ENCODE data around the gene SLC25A44. TPM values are rescaled to one million over a fixed set of nuclear protein-coding genes. Genes with fewer than 3 reads are reported as not detected.
"Not testable (repeated sequence)": the region's sequence is repeated elsewhere in the genome, so short reads cannot be mapped to it uniquely, and the experiment has no call there.

The SLC25A44 gene
- total RNA-seq, 1 donor from 2014 or later = 6.6 TPM

DNA sequence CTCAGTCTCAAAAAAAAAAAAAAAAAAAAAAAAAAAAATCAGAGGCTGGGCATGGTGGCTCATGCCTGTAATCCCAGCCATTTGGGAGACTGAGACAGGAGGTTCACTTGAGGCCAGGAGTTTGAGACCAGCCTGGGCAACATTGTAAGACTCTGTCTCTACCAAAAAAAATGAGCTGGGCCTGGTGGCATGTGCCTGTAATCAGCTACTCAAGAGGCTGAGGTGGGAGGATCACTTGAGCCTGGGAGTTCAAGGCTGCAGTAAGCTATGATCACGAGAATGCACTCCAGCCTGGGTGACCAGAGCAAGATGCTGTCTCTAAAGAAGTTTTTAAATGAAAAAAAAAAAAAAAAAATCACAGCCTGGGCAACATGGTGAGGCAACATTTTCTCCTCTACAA is 30.2 kb upstream of the SLC25A44 start:
- DNase-seq = no peak

DNA sequence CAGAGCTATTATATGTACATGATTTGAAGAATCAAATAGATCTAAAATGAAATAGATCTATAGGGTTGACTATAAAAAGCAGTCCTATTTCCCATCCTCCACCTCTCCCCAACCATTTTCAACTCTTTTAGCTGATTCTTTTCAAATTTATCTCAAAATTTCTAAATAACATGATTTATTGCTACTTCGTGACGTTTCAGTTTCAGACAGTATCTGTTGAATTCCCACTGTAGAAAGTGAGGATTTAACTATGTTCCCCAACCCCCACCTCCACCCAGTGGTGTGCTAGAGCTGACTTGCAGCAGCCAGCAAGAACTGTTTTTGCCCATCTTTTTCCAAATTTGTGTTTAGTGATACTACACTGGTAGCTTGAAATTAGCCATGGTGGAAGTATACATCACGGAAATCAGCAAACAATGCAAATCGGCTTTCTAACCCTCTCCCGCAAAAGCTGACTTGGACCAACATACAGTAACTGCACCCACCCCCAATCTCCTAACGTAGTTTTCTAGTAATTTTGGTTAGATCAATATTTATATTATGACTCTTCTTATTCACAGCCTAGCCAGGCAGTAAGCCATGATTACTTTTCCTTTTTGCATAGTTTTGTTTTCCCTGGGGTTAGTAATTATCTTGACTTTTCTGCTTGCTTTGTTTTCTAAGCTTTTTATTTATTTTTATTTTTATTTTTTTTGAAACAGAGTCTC is 29.6 kb upstream of the SLC25A44 start:
- no peak for DNase-seq

DNA sequence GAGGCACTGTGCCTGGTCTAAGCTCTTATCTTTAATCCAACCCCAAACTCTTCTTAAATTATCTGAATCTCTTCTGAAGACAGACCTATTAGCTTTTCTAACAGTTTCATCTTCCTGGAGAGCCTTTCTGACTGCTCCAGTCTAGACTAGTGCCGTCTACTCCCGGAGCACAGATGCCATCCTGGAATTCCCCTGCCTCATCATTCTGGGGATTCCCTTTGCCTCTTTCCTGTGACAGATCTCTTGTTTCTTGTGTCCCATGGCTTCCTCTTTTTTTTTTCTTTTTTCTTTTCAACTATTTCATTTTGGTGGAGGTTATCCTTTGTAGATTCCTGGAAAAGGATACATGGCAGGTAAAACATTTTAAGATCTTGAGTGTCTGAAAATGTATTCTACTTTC is 28.8 kb upstream of the SLC25A44 start:
- DNase-seq = no peak

DNA sequence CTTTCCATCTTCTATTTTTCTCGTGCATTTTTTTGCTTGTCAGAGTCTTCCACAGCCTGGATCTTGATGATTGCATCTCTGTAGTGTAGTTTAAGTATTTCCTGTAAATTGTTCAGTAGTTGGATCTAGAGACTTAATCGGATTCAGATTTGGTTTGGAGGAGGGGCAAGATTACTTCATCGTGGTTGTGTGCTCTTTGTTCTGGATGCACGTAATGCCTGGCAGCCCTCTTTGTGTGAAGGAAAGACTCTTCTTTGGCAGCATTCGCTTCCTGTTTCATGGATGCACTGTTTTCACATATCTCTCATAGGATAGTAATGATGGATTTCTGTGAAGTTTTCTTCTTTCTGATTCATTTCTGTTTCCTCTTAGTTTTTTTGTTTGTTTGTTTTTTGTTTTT is 26.4 kb upstream of the SLC25A44 start:
- peak; percentile 45 for DNase-seq

DNA sequence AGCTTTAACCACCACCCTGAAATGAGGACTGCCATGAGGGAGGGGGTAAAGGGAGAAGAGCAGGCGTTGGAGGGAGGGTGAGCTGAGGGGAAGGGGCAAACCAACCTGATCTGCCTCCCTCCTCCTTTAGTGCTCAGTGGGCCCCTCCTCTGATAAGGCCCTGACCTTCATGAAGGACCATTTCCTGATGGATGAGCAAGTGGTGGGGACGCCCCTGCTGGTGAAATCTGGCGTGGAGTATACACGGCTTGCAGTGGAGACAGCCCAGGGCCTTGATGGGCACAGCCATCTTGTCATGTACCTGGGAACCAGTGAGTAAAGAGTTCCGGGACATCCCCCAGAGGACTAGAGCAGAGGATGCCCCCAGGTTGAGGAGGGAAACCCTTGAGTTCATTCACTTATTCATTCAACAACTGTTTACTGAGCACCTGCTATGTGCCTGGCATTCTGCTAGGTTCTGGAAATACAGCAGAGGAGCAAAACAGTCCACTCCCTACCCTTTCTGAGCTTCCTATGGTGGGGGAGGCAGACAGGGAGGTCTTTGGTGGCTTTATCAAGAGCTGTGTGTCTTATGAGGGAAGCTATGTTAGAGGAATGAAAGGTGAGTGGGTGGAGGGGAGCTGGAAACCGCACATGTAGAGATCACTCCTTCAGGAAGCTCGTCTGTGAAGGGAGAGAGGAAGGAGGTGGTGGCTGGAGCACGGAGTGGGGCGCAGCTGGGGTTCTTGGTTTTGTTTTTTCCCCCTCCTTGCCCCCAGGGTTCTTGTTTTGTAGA is 21.0 kb upstream of the SLC25A44 start:
- DNase-seq = no peak

DNA sequence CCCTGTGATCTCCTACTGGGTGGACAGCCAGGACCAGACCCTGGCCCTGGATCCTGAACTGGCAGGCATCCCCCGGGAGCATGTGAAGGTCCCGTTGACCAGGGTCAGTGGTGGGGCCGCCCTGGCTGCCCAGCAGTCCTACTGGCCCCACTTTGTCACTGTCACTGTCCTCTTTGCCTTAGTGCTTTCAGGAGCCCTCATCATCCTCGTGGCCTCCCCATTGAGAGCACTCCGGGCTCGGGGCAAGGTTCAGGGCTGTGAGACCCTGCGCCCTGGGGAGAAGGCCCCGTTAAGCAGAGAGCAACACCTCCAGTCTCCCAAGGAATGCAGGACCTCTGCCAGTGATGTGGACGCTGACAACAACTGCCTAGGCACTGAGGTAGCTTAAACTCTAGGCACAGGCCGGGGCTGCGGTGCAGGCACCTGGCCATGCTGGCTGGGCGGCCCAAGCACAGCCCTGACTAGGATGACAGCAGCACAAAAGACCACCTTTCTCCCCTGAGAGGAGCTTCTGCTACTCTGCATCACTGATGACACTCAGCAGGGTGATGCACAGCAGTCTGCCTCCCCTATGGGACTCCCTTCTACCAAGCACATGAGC is 17.2 kb upstream of the SLC25A44 start:
- DNase-seq = no peak

DNA sequence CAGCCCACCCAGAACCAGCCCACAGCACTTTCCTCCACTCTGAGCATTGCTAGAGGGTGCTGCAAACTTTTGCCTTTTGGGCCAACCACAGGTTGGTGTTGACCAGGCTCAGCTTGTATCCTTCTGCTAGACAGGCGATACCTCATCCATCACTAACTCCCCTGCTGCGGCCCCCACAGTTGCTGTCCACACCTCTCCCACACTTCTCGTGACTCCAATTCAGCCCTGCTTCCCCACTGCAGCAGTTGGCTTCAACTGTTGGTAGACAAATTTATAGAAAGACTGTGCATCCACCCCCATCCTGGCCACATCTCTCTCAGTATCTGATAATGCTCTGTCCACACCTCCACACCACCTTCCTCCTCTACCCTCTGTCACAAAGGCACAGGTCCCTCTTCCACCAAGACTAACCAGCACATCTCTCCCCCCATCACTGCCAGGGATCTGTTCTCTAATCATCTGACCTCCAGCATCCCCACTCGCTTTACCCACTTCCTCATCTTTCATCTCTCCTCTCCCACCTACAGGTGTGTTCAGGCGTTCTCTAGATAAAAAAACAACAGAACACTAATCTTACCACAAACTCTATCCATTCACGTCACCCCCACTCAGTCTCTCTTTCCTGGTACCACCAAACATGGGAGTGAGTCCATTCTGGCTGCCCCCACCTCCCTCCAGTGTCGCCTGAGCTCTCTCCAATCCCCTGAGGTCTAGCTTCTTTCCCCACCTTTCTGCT is 15.8 kb upstream of the SLC25A44 start:
- DNase-seq = no peak

DNA sequence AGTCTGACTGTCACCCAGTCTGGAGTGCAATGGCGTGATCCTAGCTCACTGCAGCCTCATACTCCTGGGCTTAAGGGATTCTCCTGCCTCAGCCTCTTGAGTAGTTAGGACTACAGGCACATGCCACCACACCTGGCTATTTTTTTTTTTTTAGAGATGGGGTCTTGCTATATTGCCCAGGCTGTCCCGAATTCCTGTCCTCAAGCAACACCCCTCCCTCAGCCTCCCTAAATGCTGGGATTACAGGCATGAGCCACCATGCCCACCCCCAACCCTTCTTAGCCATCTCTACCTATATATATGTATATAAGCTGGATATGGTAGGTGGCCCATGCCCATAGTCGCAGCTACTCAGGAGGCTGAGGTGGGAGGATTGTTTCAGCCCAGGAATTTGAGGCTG is 13.4 kb upstream of the SLC25A44 start:
- DNase-seq = no peak

DNA sequence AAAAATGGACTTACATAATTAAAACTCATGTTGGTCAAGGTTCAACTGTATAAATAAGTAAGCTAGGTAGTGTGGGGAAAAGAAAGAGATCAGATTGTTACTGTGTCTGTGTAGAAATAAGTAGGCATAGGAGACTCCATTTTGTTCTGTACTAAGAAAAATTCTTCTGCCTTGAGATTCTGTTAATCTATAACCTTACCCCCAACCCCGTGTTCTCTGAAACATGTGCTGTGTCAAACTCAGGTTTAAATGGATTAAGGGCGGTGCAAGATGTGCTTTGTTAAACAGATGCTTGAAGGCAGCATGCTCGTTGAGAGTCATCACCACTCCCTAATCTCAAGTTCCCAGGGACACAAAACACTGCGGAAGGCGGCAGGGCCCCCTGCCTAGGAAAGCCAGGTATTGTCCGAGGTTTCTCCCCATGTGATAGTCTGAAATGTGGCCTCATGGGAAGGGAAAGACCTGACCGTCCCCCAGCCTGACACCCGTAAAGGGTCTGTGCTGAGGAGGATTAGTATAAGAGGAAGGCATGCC is 12.4 kb upstream of the SLC25A44 start:
- not testable (repeated sequence) for DNase-seq

DNA sequence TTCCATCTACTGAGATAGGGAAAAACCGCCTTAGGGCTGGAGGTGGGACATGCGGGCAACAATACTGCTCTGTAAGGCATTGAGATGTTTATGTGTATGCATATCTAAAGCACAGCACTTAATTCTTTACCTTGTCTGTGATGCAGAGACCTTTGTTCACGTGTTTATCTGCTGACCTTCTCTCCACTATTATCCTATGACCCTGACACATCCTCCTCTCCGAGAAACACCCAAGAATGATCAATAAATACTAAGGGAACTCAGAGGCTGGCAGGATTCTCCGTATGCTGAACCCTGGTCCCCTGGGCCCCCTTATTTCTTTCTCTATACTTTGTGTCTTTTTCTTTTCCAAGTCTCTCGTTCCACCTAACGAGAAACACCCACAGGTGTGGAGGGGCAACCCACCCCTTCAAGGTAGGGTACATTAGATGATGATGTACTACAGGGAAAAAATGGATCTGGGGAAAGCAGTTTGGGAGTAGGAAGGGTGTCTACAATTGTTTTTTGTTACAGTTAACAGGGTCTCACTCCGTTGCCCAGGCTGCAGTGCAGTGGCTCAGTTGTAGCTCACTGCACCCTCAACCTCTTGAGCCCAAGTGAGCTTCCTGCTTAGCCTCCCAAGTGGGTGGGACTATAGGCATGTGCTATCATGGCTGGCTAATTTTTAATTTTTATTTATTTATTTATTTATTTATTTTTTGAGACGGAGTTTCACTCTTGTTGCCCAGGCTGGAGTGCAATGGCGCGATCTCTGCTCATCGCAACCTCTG is 11.7 kb upstream of the SLC25A44 start:
- DNase-seq = not testable (repeated sequence)

DNA sequence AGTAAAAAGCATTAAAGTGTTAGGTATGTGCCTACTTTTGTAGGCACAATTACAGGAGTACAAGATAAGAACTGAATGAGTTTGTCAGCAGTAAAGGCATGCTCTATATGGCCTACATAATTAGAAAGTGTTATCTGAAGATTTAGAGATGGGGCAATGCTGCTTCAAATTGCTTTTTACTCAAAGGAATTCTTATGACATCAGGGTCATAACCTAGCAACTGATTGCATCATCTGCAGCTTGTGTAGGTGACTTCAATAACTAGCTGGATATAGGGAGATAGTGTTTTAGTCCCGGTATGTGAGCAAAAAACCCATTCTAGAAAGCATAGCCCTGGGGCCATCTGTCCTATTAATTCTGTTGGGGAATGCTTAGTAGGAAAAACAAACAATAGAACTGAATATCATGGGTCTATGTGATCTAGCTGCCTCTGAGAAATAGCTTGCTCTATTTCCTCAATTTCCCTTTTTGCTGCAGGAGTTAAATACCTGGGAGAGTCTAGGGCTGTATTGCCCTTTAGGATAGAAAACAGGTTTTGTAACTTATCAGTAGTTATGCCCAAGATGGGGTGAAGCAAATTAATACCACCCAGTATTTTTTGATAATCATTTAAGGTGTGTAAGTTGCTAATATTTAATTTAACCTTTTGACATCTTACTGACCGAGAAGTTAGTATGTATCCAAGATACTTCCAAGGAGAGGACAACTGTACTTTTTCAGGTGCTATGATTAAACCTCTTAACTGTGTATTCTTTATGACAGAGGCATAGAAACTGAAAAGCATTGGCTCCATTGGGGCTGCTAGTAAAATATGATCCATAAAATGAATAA is 7.3 kb upstream of the SLC25A44 start:
- DNase-seq = not testable (repeated sequence)

DNA sequence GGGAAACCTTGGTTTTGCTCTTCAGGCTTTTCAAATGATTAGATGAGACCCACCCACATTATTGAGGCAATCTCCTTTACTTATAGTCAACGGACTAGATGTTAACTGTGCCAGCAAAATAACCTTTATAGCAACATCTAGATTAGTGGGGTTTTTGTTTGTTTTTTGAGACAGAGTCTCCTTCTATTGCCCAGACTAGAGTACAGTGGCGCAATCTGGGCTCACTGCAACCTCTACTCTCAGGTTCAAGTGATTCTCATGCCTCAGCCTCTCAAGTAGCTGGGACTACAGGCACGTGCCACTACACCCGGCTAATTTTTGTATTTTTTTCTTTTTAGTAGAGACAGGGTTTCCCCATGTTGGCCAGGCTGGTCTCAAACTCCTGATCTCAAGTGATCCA is 3.6 kb upstream of the SLC25A44 start:
- not testable (repeated sequence) for DNase-seq

DNA sequence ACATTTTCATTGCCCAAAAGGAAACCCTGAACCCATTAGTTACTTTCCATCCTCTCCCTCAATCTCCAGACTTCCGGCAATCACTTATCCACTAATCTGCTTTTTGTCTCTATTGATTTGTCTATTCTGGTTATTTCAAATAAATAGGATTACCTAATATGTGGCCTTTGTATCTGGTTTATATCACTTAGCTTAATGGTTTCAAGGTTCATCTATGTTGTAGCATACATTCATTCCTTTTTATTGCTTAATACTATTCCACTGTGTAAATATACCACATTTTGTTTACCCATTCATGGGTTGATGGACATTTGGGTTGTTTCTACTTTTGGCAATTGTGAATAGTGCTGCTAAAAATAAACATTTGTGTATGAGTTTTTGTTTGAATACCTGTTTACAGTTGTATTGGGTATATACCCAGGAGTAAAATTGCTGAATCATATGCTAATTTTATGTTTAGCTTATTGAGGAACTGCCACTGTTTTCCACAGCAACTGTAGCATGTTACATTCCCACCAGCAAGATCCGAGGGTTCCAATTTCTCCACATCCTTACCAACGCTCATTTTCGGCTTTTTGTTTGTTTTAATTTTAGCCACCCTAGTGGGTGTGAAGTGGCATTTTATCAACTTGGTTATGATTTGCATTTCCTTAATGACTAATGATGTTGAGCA is 2.5 kb upstream of the SLC25A44 start:
- DNase-seq = no peak

DNA sequence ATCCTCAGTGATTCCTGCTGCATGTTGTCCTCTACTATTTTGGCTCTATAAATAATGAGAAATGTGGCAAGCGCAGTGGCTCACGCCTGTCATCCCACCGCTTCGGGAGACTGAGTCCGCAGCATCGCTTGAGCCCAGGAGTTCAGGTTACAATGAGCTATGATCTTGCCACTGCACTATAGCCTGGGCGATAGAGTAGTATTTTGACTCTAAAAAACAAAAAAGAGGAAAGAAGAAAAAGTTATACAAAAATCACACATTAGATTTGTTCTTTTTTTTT is 756 bp upstream of the SLC25A44 start:
- no peak for DNase-seq

DNA sequence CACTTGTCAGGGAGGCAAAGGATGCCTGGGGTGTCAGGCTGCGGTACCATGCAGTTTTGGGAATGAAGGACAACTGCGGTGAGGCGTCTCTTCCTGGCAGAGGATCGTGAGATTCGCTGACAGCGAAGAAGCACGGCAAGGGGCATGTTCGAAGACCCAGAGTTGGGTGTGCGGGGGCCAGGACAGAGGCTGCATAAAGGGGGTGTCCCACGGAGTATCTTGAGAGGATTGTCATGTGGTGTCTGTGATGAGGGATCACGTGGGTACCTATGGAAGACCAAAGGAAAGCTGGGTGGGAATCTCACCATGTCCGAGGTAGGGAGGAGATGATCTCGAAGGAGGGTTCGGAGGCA is 372 bp downstream of the SLC25A44 start:
- no peak for DNase-seq

DNA sequence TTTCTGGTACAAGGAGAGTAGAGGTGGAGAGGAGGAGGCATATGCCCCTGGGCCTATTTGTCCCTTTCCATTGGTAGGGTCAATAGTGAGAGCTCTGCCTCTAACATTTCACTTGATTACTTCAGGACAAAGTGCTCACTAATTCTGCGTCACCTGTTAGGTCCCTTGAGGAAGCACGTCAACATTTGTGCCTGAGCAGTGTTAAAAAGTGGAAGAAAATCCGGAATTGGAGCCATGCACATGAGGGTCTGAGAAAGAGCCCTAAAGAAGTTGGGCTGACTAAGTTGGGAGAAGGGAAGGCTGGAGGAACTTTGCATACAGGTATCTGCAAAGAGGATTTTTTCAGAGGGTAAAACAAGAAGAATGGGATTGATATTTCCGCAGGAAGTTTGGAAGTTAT is 1.9 kb downstream of the SLC25A44 start:
- DNase-seq = no peak

DNA sequence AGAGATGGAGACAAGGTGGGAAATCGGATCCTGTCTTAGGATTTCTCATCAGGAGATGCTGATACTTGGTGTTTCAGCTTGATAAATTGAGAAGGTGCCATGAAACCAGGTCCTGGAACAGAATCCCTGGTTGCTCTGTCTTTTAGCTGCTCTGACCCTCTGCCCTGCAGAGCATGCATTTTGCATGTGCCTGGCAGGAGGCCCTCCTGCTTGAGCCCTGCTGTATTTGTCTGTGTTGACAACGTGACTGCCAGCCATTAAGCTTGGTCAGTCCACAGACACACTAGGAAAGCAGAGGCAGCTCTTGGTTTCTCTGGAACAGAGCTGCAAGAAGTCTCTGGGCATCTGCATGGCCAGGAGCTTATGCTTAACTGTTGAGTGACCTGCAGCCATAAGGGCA is 2.5 kb downstream of the SLC25A44 start:
- no peak for DNase-seq

DNA sequence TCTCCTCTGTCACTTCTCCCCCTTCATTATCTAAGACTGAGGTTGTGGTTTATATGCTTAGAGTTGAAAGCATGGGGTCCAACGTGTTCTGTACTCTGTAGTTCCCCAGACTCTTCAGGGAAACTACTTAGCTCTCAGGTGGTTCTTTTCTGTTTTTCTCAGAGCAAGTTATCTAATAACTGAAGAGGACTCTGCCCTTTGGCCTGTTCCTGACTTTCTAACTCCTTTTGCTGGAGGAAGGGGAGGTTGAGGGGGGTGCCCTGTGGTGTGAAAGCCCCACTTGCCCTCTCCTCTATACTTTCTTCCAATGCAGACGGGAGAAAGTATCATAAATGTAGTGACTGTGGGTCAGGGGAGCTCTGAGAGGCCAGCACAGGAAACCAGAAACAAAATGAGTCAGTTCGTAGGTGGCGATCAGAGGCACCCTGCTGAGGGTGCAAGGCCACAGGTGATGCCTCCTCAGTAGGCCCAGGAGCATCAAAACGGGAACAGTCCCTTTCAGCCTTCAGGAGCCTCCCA is 5.0 kb downstream of the SLC25A44 start:
- DNase-seq = no peak

DNA sequence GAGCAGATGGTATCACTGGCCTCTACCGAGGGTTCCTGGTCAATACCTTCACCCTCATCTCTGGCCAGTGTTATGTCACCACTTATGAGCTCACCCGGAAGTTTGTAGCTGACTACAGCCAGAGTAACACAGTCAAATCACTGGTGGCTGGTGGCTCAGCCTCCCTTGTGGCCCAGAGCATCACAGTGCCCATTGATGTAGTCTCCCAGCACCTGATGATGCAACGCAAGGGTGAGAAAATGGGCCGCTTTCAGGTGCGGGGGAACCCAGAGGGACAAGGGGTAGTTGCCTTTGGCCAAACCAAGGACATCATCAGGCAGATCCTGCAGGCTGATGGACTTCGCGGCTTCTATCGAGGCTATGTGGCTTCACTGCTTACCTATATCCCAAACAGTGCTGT is 6.1 kb downstream of the SLC25A44 start:
- no peak for DNase-seq

DNA sequence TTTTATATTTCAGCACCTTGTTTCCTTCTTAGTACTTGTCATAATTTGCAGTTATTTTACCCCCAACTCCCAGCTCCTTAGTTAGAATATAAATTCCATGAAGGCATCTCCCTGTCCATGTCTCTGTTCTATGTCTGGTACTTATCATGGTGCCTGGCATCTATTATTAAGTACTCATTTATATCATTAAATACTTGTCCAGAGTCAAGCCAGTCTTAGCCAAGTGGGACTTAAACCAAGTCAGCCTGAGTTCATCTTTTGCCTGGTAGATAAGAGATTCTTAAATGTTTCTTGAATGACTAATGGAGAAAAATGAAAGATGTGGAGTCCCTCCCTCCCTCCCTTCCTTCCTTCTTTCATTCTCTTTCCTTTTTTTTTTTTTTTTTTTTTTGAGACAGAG is 9.4 kb downstream of the SLC25A44 start:
- no peak for DNase-seq
